IPS-18c (cell line): ENCODE results near the gene OR14A16.

Experiments
- H3K4me3 ChIP-seq: 2 replicates; pipeline ENCODE4 v1.7.0; 2013; ENCODE audit warnings: low read depth, mild to moderate bottlenecking, low read length, moderate library complexity; ENCODE audit not compliant: insufficient read depth
- H3K9me3 ChIP-seq: one replicate; pipeline ENCODE4 v1.6.1; 2013; ENCODE audit warnings: mild to moderate bottlenecking, low read length, moderate library complexity; ENCODE audit not compliant: control insufficient read depth, insufficient read depth

Gene OR14A16

GRCh38 chr1:247824023-247824422 is at the start of gene OR14A16:
TSS of gene OR14A16 (minus strand) at chr1:247824119. CDS start at chr1:247815729, 8,390 bp downstream.
- no peaks in the 10 kb centered on the region for H3K9me3 ChIP-seq
- H3K4me3 ChIP-seq, result no peak within 1 kb of the TSS

GRCh38 chr1:247865416-247865815 is 41.5 kb upstream of the OR14A16 start:
- Histone ChIP-seq H3K4me3 (no peak overlapping the region), H3K9me3 (peaks cover 3% of the 10 kb centered on the region)

GRCh38 chr1:247864644-247865043 is 40.7 kb upstream of the OR14A16 start:
- H3K4me3 ChIP-seq, result no peak overlapping the region
- H3K9me3 ChIP-seq, result no peaks in the 10 kb centered on the region

- H3K9me3 ChIP-seq, result peaks cover 2% of the 10 kb centered on the region
- no peak overlapping the region for H3K4me3 ChIP-seq
Observed at GRCh38 chr1:247862756-247863155, 38.8 kb upstream of the OR14A16 start.

- Histone ChIP-seq H3K9me3 (peaks cover 6% of the 10 kb centered on the region), H3K4me3 (peak overlapping the region; percentile 72; the same call in 1 of the 2 replicates)
Observed at GRCh38 chr1:247857985-247858619, 34.2 kb upstream of the OR14A16 start.

GRCh38 chr1:247857069-247857984 is 33.4 kb upstream of the OR14A16 start, which contains the start of gene TRIM58:
TSS of gene TRIM58 (plus strand) at chr1:247857187. CDS start at chr1:247857247, 60 bp downstream.
- H3K4me3 ChIP-seq, result peak within 1 kb of the TSS; percentile 72
- peaks cover 6% of the 10 kb centered on the region for H3K9me3 ChIP-seq

- no peak overlapping the region for H3K4me3 ChIP-seq
- peaks cover 6% of the 10 kb centered on the region for H3K9me3 ChIP-seq
Observed at GRCh38 chr1:247855911-247856310, 32.0 kb upstream of the OR14A16 start.

GRCh38 chr1:247854899-247855545 is 31.1 kb upstream of the OR14A16 start:
- peaks cover 6% of the 10 kb centered on the region for H3K9me3 ChIP-seq
- H3K4me3 ChIP-seq, result no peak overlapping the region

- Histone ChIP-seq H3K4me3 (no peak overlapping the region), H3K9me3 (no peaks in the 10 kb centered on the region)
Observed at GRCh38 chr1:247849616-247850015, 25.7 kb upstream of the OR14A16 start.

- Histone ChIP-seq H3K4me3 (no peak overlapping the region), H3K9me3 (no peaks in the 10 kb centered on the region)
Observed at GRCh38 chr1:247848346-247848745, 24.4 kb upstream of the OR14A16 start.

- H3K9me3 ChIP-seq, result no peaks in the 10 kb centered on the region
- H3K4me3 ChIP-seq, result no peak overlapping the region
Observed at GRCh38 chr1:247845693-247846017, 21.7 kb upstream of the OR14A16 start.

GRCh38 chr1:247845011-247845692 is 21.2 kb upstream of the OR14A16 start:
- Histone ChIP-seq H3K4me3 (no peak overlapping the region), H3K9me3 (no peaks in the 10 kb centered on the region)

- H3K4me3 ChIP-seq, result no peak overlapping the region
- H3K9me3 ChIP-seq, result no peaks in the 10 kb centered on the region
Observed at GRCh38 chr1:247843411-247843810, 19.5 kb upstream of the OR14A16 start.

- H3K4me3 ChIP-seq, result no peak within 1 kb of the TSS
- H3K9me3 ChIP-seq, result no peaks in the 10 kb centered on the region
Observed at GRCh38 chr1:247841796-247842195, 17.9 kb upstream of the OR14A16 start, which contains the start of gene OR11L1. TSS of gene OR11L1 (minus strand) at chr1:247841896. CDS start at chr1:247841896, 0 bp downstream.

GRCh38 chr1:247840818-247841217 is 16.9 kb upstream of the OR14A16 start:
- Histone ChIP-seq H3K4me3 (no peak overlapping the region), H3K9me3 (no peaks in the 10 kb centered on the region)

- H3K9me3 ChIP-seq, result peaks cover 2% of the 10 kb centered on the region
- no peak overlapping the region for H3K4me3 ChIP-seq
Observed at GRCh38 chr1:247833601-247834000, 9.7 kb upstream of the OR14A16 start.

GRCh38 chr1:247829656-247830055 is 5.7 kb upstream of the OR14A16 start:
- Histone ChIP-seq H3K9me3 (peaks cover 2% of the 10 kb centered on the region), H3K4me3 (no peak overlapping the region)
